ENCODE results near the gene EML5. TPM values are rescaled to one million over a fixed set of nuclear protein-coding genes. Genes with fewer than 3 reads are reported as not detected.
A peak's percentile ranks its signal among the peaks of the same experiment; 100 is the strongest.

Gene EML5
- total and polyA plus RNA-seq, 2 of the 13 experiments (the other 11 are each of a cell fraction or from before 2014, with no cell fraction given) = 0.11 TPM; not detected in 1

DNA sequence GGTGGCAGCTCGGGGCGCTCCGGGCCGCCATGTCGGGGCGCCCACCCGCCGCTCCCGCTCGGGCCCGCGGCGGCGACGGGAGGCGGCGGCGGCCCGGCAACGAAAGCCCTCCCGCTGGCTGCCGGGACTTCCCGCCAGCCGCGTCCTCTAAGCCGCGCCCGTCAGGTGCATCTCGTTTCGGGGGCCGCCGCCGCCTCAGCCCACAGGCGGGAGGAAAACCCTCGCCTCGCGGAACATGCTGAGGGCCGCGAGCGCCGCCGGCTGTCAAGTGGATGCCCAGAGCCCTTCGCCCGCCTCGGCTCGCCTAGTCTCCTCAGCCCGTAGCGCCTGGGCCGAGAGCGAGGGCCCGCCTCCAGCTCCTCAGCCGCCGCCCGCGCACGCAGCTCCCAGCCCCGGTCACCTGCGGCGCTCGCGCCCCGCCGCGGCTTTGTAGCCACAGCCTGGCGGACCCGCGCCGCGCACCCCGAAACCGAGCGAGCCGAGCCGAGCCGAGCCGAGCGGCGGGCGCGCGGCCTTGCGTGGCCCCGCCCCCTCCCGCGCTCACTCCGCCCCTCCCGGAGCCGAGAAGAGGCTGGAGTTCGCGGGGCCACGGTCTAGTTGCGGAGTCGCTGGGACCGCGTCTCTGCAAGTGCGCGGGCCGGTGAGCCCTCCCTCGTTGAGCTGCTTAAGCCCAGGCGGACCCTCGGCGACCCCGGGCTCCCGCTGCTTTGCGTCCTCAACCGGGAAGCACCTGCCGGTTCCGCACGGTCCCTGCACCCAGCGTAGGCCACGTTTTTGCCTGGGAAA is at the start of gene EML5 (continued):
- TF ChIP-seq GPBP1L1 (CRISPR knock-in tag; IDR thresholded peaks at IDR 0.05) = no peak
- no peak for TF ChIP-seq ZBTB3 (CRISPR knock-in tag; IDR thresholded peaks at IDR 0.05; ENCODE audit: borderline replicate concordance, low read depth)
- TF ChIP-seq ELF4 (CRISPR knock-in tag; IDR thresholded peaks at IDR 0.05; ENCODE audit: borderline replicate concordance) = no peak
- TF ChIP-seq FUBP1 (CRISPR knock-in tag; IDR thresholded peaks at IDR 0.05; ENCODE audit: borderline replicate concordance) = no peak
- TF ChIP-seq, protein P1, sequence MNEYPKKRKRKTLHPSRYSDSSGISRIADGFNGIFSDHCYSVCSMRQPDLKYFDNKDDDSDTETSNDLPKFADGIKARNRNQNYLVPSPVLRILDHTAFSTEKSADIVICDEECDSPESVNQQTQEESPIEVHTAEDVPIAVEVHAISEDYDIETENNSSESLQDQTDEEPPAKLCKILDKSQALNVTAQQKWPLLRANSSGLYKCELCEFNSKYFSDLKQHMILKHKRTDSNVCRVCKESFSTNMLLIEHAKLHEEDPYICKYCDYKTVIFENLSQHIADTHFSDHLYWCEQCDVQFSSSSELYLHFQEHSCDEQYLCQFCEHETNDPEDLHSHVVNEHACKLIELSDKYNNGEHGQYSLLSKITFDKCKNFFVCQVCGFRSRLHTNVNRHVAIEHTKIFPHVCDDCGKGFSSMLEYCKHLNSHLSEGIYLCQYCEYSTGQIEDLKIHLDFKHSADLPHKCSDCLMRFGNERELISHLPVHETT (CRISPR knock-in tag; conservative IDR thresholded peaks at IDR 0.05) = no peak
- no peak for TF ChIP-seq NFE2L1 (CRISPR knock-in tag; IDR thresholded peaks at IDR 0.05; ENCODE audit: borderline replicate concordance)
- TF ChIP-seq, protein P2, sequence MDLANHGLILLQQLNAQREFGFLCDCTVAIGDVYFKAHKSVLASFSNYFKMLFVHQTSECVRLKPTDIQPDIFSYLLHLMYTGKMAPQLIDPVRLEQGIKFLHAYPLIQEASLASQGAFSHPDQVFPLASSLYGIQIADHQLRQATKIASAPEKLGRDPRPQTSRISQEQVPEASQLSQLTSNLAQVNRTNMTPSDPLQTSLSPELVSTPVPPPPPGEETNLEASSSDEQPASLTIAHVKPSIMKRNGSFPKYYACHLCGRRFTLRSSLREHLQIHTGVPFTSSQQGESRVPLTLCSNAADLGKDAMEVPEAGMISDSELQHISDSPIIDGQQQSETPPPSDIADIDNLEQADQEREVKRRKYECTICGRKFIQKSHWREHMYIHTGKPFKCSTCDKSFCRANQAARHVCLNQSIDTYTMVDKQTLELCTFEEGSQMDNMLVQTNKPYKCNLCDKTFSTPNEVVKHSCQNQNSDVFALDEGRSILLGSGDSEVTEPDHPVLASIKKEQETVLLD (CRISPR knock-in tag; IDR thresholded peaks at IDR 0.05; ENCODE audit: low read depth) = no peak
- no peak for TF ChIP-seq CREBL2 (CRISPR knock-in tag; IDR thresholded peaks at IDR 0.05; ENCODE audit: borderline replicate concordance)
- no peak for TF ChIP-seq FLYWCH1 (CRISPR knock-in tag; IDR thresholded peaks at IDR 0.05)
- TF ChIP-seq ZNF33B (CRISPR knock-in tag; IDR thresholded peaks at IDR 0.05) = no peak
- no peak for TF ChIP-seq MATR3 (CRISPR knock-in tag; IDR thresholded peaks at IDR 0.05)
- TF ChIP-seq ZNF7 (CRISPR knock-in tag; IDR thresholded peaks at IDR 0.05) = no peak
- TF ChIP-seq TERF1 (CRISPR knock-in tag; IDR thresholded peaks at IDR 0.05) = no peak
- no peak for TF ChIP-seq NCOR1 (IDR thresholded peaks at IDR 0.05; ENCODE audit: borderline replicate concordance, low read length)
- TF ChIP-seq MED1 (CRISPR knock-in tag; IDR thresholded peaks at IDR 0.05) = peak; percentile 19; the same call in 1 of the 2 replicates
- no peak for TF ChIP-seq MED8 (CRISPR knock-in tag; IDR thresholded peaks at IDR 0.05; ENCODE audit: insufficient replicate concordance)
- peak; percentile 48; the same call in 1 of the 2 replicates for TF ChIP-seq HOXD1 (CRISPR knock-in tag; IDR thresholded peaks at IDR 0.05)
